ENCODE data around the gene CANT1.

CANT1 gene

DNA sequence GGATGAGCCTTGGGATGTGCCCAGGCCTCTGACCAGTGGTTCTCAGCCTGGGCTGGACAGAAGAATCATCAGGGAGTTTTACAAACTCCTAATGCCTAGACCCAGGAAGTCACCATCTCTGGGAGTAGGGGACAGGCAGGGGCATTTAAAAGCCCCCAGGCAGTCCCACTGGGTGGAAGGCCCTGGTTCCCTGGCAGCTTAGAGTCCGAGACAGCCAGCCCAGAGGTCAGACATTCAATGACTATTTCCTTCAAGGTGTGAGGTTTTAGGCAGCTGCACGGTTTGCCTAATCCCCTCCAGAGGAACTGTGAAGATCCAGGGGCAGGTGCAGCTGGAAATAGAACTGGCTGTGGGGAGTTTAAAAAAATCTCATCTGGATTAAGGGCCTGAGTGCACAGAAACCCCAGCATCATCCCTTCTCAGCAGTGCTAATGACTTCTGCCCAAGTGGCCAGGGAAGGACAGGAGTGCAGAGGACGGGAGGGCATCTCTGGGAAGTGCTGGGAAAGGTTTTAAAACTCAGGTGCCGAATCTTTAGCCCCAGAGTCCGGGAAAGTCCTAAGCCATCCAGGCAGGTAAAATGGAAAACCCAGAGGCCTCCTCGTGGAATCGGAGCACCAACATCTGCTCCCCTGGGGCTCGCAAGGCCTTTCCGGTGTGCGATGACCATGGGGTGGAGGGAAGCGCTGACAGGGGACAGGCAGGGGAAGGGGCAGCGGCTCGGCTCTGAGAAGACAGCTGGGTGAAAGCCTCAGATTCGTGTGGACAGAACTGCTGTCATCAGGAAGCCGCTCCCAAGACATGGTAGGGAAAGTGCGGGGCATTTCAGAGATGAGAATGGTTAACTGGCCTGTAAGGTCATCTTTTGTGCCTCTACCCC is 28.3 kb downstream of the CANT1 start:
- no peak overlapping the region for H3K27ac ChIP-seq

GRCh38 chr17:78980624-78980972 is 29.0 kb downstream of the CANT1 start:
- no peak for TF ChIP-seq ZFX (IDR thresholded peaks at IDR 0.05; ENCODE audit: borderline replicate concordance)
- TF ChIP-seq, protein P1, sequence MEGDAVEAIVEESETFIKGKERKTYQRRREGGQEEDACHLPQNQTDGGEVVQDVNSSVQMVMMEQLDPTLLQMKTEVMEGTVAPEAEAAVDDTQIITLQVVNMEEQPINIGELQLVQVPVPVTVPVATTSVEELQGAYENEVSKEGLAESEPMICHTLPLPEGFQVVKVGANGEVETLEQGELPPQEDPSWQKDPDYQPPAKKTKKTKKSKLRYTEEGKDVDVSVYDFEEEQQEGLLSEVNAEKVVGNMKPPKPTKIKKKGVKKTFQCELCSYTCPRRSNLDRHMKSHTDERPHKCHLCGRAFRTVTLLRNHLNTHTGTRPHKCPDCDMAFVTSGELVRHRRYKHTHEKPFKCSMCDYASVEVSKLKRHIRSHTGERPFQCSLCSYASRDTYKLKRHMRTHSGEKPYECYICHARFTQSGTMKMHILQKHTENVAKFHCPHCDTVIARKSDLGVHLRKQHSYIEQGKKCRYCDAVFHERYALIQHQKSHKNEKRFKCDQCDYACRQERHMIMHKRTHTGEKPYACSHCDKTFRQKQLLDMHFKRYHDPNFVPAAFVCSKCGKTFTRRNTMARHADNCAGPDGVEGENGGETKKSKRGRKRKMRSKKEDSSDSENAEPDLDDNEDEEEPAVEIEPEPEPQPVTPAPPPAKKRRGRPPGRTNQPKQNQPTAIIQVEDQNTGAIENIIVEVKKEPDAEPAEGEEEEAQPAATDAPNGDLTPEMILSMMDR (IDR thresholded peaks at IDR 0.05), result no peak
- no peak overlapping the region for H3K27ac ChIP-seq

More for the DNA sequence above, 28.3 kb downstream of the CANT1 start:
- TF ChIP-seq, protein P1 (IDR thresholded peaks at IDR 0.05), result no peak
- TF ChIP-seq ZFX (IDR thresholded peaks at IDR 0.05; ENCODE audit: borderline replicate concordance), result no peak

GRCh38 chr17:78979780-78980623 is 29.6 kb downstream of the CANT1 start, which contains the start of gene LGALS3BP:
Gene LGALS3BP (minus strand): TSS chr17:78979923. CDS start chr17:78977191, 2,732 bp downstream.
- H3K27ac ChIP-seq, result no peak within 1 kb of the TSS
- TF ChIP-seq ZFX (IDR thresholded peaks at IDR 0.05; ENCODE audit: borderline replicate concordance), result no peak
- TF ChIP-seq, protein P1 (IDR thresholded peaks at IDR 0.05), result no peak

DNA sequence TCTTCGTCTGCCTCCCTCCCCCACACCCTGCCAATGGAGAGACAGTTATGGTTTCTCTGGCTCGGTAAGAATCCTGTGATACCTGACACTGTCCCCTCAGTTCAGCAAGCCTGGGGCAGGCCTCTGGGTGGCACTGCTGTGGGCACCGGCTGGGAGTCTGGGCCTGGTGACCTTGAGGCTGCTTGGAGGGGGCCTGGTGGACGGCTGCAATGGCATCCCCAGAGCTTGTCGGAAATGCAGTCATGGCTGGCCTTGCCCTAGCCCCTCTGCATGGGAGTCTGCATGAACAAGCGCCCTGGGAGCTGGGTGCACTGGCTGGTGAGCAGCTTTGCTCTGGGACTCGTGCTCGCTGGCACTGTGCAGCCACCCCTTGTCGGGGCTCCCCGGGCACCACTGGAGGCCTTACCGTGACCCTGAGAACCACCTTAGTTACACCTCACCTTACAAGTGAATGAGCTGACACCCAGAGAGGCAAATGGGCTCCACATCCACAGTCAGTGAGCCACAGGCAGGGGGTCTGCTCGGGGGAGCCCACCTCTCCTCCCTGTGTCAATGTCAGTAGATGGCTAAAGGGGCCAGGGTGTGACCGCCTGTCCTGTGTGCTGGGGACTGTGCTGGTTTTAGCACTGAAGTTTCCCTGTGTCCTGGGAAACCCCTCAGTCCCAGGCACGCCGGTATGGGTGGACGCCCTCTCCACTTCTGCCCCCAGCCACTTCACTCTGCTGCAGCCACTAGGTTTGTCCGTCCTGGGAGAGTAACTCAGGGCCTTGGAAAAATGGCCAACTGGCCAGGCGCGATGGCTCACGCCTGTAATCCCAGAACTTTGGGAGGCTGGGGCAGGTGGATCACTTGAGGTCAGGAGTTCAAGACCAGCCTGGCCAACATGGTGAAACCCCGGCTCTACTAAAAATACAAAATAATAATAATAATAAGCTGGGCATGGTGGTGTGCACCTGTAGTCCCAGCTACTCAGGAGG is 31.3 kb downstream of the CANT1 start:
- no peak overlapping the region for H3K27ac ChIP-seq
- TF ChIP-seq, protein P1 (IDR thresholded peaks at IDR 0.05), result no peak
- no peak for TF ChIP-seq ZFX (IDR thresholded peaks at IDR 0.05; ENCODE audit: borderline replicate concordance)

GRCh38 chr17:78977681-78977943 is 32.0 kb downstream of the CANT1 start:
- H3K27ac ChIP-seq, result no peak overlapping the region
- TF ChIP-seq ZFX (IDR thresholded peaks at IDR 0.05; ENCODE audit: borderline replicate concordance), result no peak
- TF ChIP-seq, protein P1 (IDR thresholded peaks at IDR 0.05), result no peak

- TF ChIP-seq, protein P1 (IDR thresholded peaks at IDR 0.05), result no peak
- TF ChIP-seq ZFX (IDR thresholded peaks at IDR 0.05; ENCODE audit: borderline replicate concordance), result no peak
- H3K27ac ChIP-seq, result no peak overlapping the region
These were observed 32.5 kb downstream of the CANT1 start for GRCh38 chr17:78976907-78977680.

Measured in 22Rv1 (cell line).